Suprapubic skin (tissue), 4 donors: ENCODE data around the gene TRIM39.

ENCODE experiments used
- CTCF ChIP-seq, 2 donors: fragments of 200-600 bp in 1 of 2; fragments of 450-650 bp in 1 of 2; sonication (generic) in 1 of 2; IDR thresholded peaks; one replicate each; pipeline ENCODE4 v1.5.1; 2016 to 2019; ENCODE audit warnings: antibody characterized with exemption in 2 of 2, mild to moderate bottlenecking in 1 of 2, moderate library complexity in 1 of 2
- EP300 ChIP-seq: sonication (generic); formaldehyde crosslinking; IDR thresholded peaks from one replicate; pipeline ENCODE4 v1.6.1; 2017; ENCODE audit warnings: antibody characterized with exemption
- POLR2AphosphoS5 ChIP-seq, 3 donors: sonication (generic); formaldehyde crosslinking; IDR thresholded peaks; one replicate each; pipeline ENCODE4 v1.6.1; 2017; ENCODE audit warnings: antibody characterized with exemption in 3 of 3

- TF ChIP-seq CTCF (IDR thresholded peaks at IDR 0.05) (no peak), POLR2AphosphoS5 (IDR thresholded peaks at IDR 0.05) (no peak), EP300 (no peak)
Observed at GRCh38 chr6:30356536-30356935, 29.8 kb downstream of the TRIM39 start.
